ENCODE results near the gene THSD4.

The THSD4 gene

GRCh38 chr15:71817351-71817750, 702.1 kb downstream of the THSD4 start:
- in situ Hi-C loops (cut with HindIII; ENCODE audit: low sequenced_read_pairs): no loop called here

GRCh38 chr15:71820127-71820526, 704.9 kb downstream of the THSD4 start:
- in situ Hi-C loops (cut with HindIII; ENCODE audit: low sequenced_read_pairs): no loop called here

- in situ Hi-C loops (cut with HindIII; ENCODE audit: low sequenced_read_pairs): no loop called here
Observed at GRCh38 chr15:71821547-71822129, 706.4 kb downstream of the THSD4 start.

GRCh38 chr15:71822890-71823630, 707.8 kb downstream of the THSD4 start:
- in situ Hi-C loops (cut with HindIII; ENCODE audit: low sequenced_read_pairs): no loop called here

GRCh38 chr15:71823801-71824200, 708.5 kb downstream of the THSD4 start:
- in situ Hi-C loops (cut with HindIII; ENCODE audit: low sequenced_read_pairs): no loop called here

- in situ Hi-C loops (cut with HindIII; ENCODE audit: low sequenced_read_pairs): no loop called here
Observed at GRCh38 chr15:71825021-71825730, 709.9 kb downstream of the THSD4 start.

GRCh38 chr15:71826196-71826595, 710.9 kb downstream of the THSD4 start:
- in situ Hi-C loops (cut with HindIII; ENCODE audit: low sequenced_read_pairs): no loop called here

- in situ Hi-C loops (cut with HindIII; ENCODE audit: low sequenced_read_pairs): no loop called here
Observed at GRCh38 chr15:71830981-71831380, 715.7 kb downstream of the THSD4 start.

All from endothelial cell of hepatic sinusoid (primary cell).